ENCODE measurements around the gene SLC34A1. TPM values are rescaled to one million over a fixed set of nuclear protein-coding genes. Genes with fewer than 3 reads are reported as not detected.
"Not testable (repeated sequence)": the region's sequence is repeated elsewhere in the genome, so short reads cannot be mapped to it uniquely, and the experiment has no call there.

The SLC34A1 gene
- total RNA-seq, 2 donors from 2014 or later: not detected

DNA sequence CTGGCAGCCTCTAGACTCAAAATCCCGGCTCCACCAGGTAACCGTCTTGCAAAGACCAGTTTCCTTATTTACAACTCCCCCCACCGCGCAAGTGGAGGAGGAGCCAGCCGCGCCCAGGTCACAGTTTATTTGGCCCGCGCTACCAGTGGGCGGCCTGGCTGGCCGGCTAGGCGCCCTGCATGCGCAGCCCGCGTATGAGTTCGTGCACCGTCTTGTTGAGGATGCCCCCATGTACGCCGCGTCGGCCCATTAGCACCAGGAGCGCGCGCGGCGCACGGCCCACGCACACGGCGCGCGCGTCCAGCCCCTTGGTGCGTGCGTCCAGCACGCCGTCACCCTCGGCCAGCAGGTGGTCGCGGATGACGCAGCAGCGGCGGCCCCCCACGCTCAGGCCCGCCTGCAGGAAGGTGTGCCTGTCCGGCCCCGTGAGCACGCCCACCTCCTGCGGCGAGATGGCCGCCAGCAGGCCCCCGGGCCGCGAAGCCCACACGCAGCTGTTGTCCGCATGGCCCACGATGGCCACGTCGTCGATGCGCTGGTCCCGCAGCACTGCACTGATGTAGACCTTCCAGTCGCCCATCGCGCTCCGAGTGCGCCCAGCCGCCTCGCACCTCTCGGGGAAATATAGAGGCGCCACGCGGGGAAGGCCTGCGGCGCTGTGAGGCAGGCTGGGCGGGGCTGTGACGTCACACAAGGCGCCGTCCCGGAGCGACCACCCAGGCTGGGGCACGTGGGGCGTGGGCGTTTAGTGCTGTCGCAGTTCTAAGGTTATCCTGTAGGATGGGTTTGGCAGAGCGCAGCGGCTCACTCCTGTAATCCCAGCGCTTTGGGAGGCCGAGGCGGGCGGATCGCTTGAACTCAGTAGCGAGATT lies 16.0 kb downstream of the SLC34A1 start, which contains the start of gene PFN3:
TSS of gene PFN3 (minus strand) at position 665 of the 872 bp plus-strand sequence. CDS start at position 580, 85 bp downstream.
- intact Hi-C loops (cut with DNase I): loop anchor here in 1 of 2 donors (5.0 kb wide), 1 partner anchor 52 kb away; no protein-coding TSS in a partner anchor

GRCh38 chr5:177402271-177403043 lies 18.2 kb downstream of the SLC34A1 start:
- intact Hi-C loops (cut with DNase I): loop anchor here in 1 of 2 donors (5.0 kb wide), 1 partner anchor 50 kb away; no protein-coding TSS in a partner anchor
- no peak for DNase-seq (ENCODE audit: low spot score)

More for the DNA sequence above, 16.0 kb downstream of the SLC34A1 start, which contains the start of gene PFN3:
- DNase-seq (ENCODE audit: low spot score): no peak

DNA sequence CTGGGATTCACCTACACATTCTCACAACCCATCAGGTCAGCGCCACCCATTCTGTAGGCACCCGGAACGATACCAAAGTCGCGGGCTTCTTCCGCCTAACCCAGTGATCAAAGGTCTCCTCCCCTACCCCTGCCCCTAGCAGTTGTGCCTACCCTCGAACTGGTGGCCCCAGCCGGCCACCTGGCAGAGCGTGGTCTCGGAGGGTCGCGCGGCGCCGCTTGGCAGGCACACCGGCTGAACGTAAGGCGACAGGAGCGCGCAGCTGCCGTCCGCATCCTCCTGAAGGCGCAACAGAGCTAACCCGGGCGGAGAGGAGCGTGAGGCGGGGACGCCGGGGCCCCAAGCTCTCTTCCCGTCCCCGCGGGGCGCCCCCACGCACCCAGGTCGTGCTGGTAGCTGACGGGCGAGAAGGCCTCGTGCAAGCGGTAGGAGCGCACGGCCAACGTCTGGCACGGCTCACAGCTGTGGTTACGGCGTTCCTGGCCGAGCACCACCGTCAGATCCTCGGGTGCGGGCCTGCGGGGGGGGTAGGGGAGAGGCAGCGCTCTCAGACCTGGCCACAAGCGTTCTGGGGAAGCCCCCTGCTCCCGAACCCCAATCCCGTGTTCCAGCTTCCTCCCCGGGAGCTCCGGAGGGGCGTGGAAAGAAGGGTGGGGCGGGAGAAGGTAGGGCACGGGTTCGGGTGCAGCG lies 19.0 kb downstream of the SLC34A1 start:
- intact Hi-C loops (cut with DNase I): loop anchor here in 1 of 2 donors (5.0 kb wide), 1 partner anchor 49 kb away; no protein-coding TSS in a partner anchor
- DNase-seq (ENCODE audit: low spot score): peak; percentile 85

- DNase-seq (ENCODE audit: low spot score): peak; percentile 96
- intact Hi-C loops (cut with DNase I): loop anchor here in 1 of 2 donors (5.0 kb wide), 1 partner anchor 48 kb away; no protein-coding TSS in a partner anchor
Observed at GRCh38 chr5:177403792-177404640, 19.8 kb downstream of the SLC34A1 start.

- intact Hi-C loops (cut with DNase I): loop anchor here (5.0 kb wide), 1 partner anchor 48 kb away; no protein-coding TSS in a partner anchor
Observed at GRCh38 chr5:177404641-177405179, 20.5 kb downstream of the SLC34A1 start.

DNA sequence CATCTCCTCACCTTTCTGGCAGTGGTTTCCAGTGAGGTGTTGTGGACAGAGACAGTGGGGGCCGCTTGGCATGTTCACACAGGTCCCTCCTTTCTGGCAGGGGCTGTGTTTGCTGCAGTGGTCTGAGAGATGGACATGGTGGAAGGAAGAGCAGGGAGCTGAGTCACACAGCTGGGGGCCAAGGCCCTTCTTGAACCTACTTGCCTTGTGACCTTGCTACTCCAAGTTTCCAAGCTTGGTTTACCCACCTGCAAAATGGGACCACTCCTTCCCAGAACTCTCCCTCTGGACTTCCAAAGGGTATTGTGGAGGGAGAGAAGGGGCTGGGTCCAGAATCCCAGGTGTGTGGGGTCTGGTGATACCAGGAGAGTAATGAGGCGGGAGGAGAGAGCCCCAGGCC lies 21.1 kb downstream of the SLC34A1 start:
- intact Hi-C loops (cut with DNase I): loop anchor here in 1 of 2 donors (5.0 kb wide), 1 partner anchor 47 kb away; no protein-coding TSS in a partner anchor
- no peak for DNase-seq (ENCODE audit: low spot score)

More at GRCh38 chr5:177404641-177405179, 20.5 kb downstream of the SLC34A1 start:
- no peak for DNase-seq (ENCODE audit: low spot score)

DNA sequence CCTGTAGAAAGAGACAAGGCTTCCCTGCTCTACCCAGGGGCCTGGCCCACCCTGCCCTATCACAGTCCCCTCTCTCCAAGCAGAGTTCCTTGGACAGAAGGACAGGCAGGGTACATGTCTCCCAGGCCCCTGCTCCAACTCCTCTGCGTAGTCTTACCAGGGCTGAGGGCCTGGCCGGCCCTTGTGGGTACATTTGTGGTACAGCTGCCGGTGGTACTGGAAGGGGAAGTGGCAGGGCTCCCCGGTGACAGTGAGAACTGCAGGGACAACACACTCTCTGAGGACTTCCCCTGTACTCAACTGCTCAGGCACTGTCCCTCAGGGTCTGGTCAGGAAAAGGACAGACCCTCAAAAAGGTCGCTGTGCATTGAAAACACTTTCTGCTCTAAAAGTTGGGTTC lies 21.6 kb downstream of the SLC34A1 start:
- intact Hi-C loops (cut with DNase I): loop anchor here (1.0 to 5.0 kb wide), 2 partner anchors 18 to 46 kb away; no protein-coding TSS in a partner anchor
- no peak for DNase-seq (ENCODE audit: low spot score)

DNA sequence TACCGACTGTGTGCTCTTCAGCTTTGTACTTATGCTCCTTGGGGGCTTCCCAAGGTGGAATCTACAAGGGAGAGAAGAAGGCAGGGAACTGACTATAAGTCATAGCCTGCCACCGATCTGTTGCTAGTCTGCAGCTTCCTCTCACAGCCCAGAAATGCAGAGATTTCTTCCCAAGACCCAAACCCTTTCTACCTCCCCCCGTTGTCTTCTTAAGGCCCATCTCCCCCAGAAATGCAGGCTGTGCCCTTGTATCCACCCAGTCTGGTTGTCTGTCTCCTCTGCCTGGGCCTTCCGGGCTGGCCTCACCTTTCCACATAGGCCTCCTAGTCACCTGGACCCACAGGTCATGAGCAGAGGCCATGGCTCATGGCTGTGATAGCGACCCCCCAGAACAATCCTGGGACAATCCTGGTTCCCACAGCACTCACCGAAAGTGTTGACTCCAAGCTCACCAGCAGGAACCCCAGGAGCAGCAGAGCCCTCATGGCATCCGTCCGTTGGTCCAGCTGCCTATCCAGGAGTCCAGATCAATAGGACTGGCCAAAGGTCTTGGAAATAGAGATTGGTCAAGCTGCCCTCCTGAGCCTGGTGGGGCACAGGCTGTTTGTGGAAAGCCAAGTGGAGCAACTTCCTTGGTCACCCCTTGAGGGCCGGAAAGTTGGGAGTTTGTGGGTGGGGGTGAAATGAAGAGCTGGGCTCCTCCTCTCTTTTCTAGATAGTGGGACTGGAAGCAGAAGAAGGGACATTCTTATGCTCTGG lies 25.0 kb downstream of the SLC34A1 start, which contains the start of gene F12:
TSS of gene F12 (minus strand) at position 522 of the 759 bp plus-strand sequence. CDS start at position 485, 37 bp downstream.
- no peak for DNase-seq (ENCODE audit: low spot score)
- intact Hi-C loops (cut with DNase I): loop anchor here in 1 of 2 donors (5.0 kb wide), 1 partner anchor 43 kb away; no protein-coding TSS in a partner anchor

DNA sequence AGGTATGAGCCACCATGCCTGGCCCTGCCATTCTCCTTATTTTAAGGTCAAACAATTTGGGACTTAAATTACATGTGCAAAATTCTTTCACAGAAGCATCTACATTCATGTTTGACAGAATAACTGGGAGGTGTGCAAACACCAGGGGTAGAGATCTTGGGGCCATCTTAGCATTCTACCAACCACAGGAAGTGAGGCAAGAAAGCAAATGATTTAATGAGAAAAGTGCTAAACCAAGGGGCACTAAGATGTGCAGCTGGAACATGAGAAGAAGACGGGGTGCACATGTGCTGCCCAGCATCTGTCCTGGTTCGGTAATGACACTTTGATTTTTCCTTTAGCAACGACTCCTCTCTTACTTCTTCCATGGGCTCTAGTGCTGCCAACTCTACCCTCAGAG lies 26.3 kb downstream of the SLC34A1 start:
- no peak for DNase-seq (ENCODE audit: low spot score)
- intact Hi-C loops (cut with DNase I): no loop called here

- intact Hi-C loops (cut with DNase I): no loop called here
- no peak for DNase-seq (ENCODE audit: low spot score)
Observed at GRCh38 chr5:177412603-177413233, 28.5 kb downstream of the SLC34A1 start.

GRCh38 chr5:177414481-177414880 lies 30.2 kb downstream of the SLC34A1 start:
- DNase-seq (ENCODE audit: low spot score): no peak
- intact Hi-C loops (cut with DNase I): no loop called here

- intact Hi-C loops (cut with DNase I); DNase-seq (ENCODE audit: low spot score): not testable (repeated sequence)
Observed at GRCh38 chr5:177417081-177417480, 32.8 kb downstream of the SLC34A1 start.

DNA sequence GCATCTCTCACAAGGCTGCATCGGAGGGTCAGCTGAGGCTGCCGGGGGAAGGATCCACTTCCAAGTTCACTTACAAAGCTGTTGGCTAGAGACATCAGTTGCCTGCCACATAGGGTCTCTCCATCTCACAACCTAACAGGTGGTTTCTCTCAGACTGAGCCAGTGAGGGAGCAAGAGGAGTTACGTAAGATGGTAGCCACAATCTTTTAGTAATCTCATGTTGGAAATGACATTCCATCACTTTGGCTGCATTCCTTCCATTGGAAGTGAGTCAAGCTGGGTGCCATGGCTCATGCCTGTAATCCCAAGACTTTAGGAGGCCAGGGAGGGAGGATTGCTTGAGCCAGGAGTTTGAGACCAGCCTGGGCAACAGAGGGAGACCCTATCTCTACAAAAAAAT lies 34.8 kb downstream of the SLC34A1 start:
- intact Hi-C loops (cut with DNase I): no loop called here
- DNase-seq (ENCODE audit: low spot score): no peak

DNA sequence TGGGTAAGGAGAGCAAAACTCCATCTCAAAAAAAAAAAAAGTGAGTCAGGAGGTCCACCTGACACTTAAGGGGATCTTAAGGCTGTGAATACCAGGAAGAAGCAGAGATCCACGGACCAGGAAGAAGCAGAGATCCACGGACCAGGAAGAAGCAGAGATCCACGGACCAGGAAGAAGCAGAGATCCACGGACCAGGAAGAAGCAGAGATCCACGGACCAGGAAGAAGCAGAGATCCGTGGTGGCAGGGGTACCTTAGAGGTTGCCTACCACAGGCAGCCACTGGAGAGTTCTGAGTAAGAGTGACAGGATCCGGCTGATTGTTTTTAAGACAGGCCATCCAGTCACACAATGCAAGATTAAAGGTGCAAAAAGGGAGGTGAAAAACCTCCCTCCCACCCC lies 36.2 kb downstream of the SLC34A1 start:
- intact Hi-C loops (cut with DNase I); DNase-seq (ENCODE audit: low spot score): not testable (repeated sequence)

- DNase-seq (ENCODE audit: low spot score): no peak
- intact Hi-C loops (cut with DNase I): no loop called here
Observed at GRCh38 chr5:177421062-177421798, 37.0 kb downstream of the SLC34A1 start.

DNA sequence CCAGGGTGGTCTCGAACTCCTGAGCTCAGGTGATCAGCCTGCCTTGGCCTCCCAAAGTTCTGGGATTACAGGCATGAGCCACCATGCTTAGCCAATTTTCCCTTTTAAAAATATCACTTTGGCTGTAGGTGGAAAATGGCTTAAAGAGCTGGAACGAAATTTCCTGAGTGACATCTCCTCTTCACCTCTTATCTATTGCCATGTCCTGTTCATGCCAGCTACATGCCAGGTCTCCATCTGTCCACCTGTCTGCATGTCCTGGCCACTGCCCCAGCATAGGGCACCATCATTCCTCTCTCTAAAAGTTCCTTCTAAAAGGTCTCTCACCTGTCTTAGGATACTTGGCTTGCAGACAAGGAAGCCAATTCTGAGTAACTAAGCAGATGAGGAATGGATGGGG lies 39.4 kb downstream of the SLC34A1 start:
- intact Hi-C loops (cut with DNase I): no loop called here
- DNase-seq (ENCODE audit: low spot score): no peak

Measured in posterior vena cava (tissue), 2 donors.